ENCODE measurements around the gene RAD18.

GRCh38 chr3:9000041-9000440, 36.8 kb upstream of the RAD18 start:
- TF ChIP-seq CTCF (tag by site-specific recombination; IDR thresholded peaks at IDR 0.05) (no peak), ZNF311 (tag by site-specific recombination; IDR thresholded peaks at IDR 0.05; ENCODE audit: borderline replicate concordance) (no peak), ZNF626 (tag by site-specific recombination; IDR thresholded peaks at IDR 0.05) (no peak), ATF2 (tag by site-specific recombination; IDR thresholded peaks at IDR 0.05; ENCODE audit: low read depth) (no peak), ZNF292 (tag by site-specific recombination; IDR thresholded peaks at IDR 0.05; ENCODE audit: borderline replicate concordance, low read depth) (no peak), MYNN (tag by site-specific recombination; IDR thresholded peaks at IDR 0.05; ENCODE audit: borderline replicate concordance) (no peak), ZNF629 (tag by site-specific recombination; IDR thresholded peaks at IDR 0.05) (no peak), ZNF138 (tag by site-specific recombination; IDR thresholded peaks at IDR 0.05; ENCODE audit: borderline replicate concordance) (no peak), ZBTB48 (tag by site-specific recombination; IDR thresholded peaks at IDR 0.05) (no peak), PATZ1 (tag by site-specific recombination; IDR thresholded peaks at IDR 0.05) (no peak), ZBTB17 (tag by site-specific recombination; IDR thresholded peaks at IDR 0.05) (no peak), ZNF133 (tag by site-specific recombination; IDR thresholded peaks at IDR 0.05) (no peak), ZNF639 (tag by site-specific recombination; IDR thresholded peaks at IDR 0.05) (no peak), ZNF510 (tag by site-specific recombination; IDR thresholded peaks at IDR 0.05; ENCODE audit: insufficient replicate concordance) (no peak)
